Cardiac muscle cell (in vitro differentiated cells and primary cell): ENCODE data around the gene OSGEP. TPM values are rescaled to one million over a fixed set of nuclear protein-coding genes. Genes with fewer than 3 reads are reported as not detected.

Experiments
- DNase-seq, 2 donors: peaks; one replicate each; pipeline versions ENCODE4 v3.0.0 to v3.0.0-alpha.2; 2010 to 2017; ENCODE audit warnings: low read depth in 1 of 2, low spot score in 1 of 2
- H3K27ac ChIP-seq: fragments of 200-600 bp; sonication (generic); 2 replicates; pipeline ENCODE4 v1.5.1; 2016
- H3K27me3 ChIP-seq: fragments of 200-600 bp; sonication (generic); 2 replicates; pipeline ENCODE4 v1.6.0; 2016; ENCODE audit warnings: control low read depth
- H3K36me3 ChIP-seq: fragments of 200-600 bp; sonication (generic); 2 replicates; pipeline ENCODE4 v1.5.1; 2016; ENCODE audit warnings: control low read depth
- H3K4me1 ChIP-seq: fragments of 200-600 bp; sonication (generic); 2 replicates; pipeline ENCODE4 v1.8.1; 2017; ENCODE audit warnings: low read depth, mild to moderate bottlenecking, mixed run types
- H3K4me3 ChIP-seq: fragments of 200-600 bp; sonication (generic); 2 replicates; pipeline ENCODE4 v1.5.1; 2016; ENCODE audit warnings: mild to moderate bottlenecking
- H3K9me3 ChIP-seq: fragments of 200-600 bp; sonication (generic); 2 replicates; pipeline ENCODE4 v1.5.1; 2017; ENCODE audit warnings: low read depth, mild to moderate bottlenecking, control low read depth
- polyA plus RNA-seq: library from polyadenylated mRNA; unstranded; fragments of >200 nt; fragmentation: Nextera tagmentation; extraction: Ambion mirVana; gene quantifications from 2 replicates; pipeline ENCODE4 v1.2.1, GENCODE V29; 2016
- total RNA-seq: library from RNA; depleted of rRNA; stranded (reverse); fragments of >200 nt; gene quantifications from 2 replicates; pipeline ENCODE4 v1.2.3, GENCODE V29; 2016
- TF ChIP-seq, protein P1 (sequence below): IDR thresholded peaks from 2 replicates; pipeline ENCODE4 v1.5.1; 2012; ENCODE audit warnings: low read depth, mild to moderate bottlenecking, low read length

Gene OSGEP
- total and polyA plus RNA-seq, 2 experiments from 2014 or later = 47.9 to 51.7 TPM

DNA sequence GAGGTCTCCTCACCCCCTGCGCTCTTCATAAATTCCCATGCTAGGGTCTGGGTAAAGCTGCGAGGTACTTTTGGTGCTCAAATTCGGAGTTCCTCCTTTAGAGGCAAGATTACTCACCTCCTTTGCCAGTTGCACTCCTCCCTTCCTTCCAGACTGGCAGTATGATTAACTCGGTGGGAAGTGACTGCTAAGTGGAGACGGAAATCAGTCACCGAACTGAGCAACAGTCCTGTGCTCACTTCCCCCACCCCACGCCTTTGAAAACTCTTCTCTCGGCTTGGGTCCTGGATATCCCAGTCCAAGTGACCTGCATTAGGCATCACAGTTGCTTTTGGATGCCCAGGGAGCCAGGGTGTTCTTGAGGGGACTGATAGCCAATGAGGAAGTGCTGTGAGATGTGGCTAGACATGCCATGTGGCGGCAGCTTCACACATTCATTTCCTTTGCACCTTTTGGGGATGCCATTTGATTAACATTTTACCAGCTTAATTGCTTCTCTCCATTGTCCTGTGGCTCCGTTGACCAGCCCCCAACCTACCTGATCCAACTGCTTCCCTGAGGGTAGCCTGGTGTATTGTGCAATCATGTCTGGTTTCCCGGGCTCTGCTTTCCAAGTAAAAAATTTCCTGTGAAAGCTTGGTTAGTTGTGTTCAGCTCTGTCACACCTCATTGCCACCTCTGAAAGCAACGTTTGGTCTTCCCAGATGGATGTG, 15.4 kb upstream of the OSGEP start:
- Histone ChIP-seq H3K4me3 (peak overlapping the region; percentile 70), H3K4me1 (peaks cover 7% of the 10 kb centered on the region), H3K27ac (peak overlapping the region; percentile 76), H3K36me3 (peaks cover 13% of the 10 kb centered on the region), H3K27me3 (no peaks in the 10 kb centered on the region), H3K9me3 (no peaks in the 10 kb centered on the region)
- peak; percentile 15 to 59 for DNase-seq
- TF ChIP-seq, protein P1, sequence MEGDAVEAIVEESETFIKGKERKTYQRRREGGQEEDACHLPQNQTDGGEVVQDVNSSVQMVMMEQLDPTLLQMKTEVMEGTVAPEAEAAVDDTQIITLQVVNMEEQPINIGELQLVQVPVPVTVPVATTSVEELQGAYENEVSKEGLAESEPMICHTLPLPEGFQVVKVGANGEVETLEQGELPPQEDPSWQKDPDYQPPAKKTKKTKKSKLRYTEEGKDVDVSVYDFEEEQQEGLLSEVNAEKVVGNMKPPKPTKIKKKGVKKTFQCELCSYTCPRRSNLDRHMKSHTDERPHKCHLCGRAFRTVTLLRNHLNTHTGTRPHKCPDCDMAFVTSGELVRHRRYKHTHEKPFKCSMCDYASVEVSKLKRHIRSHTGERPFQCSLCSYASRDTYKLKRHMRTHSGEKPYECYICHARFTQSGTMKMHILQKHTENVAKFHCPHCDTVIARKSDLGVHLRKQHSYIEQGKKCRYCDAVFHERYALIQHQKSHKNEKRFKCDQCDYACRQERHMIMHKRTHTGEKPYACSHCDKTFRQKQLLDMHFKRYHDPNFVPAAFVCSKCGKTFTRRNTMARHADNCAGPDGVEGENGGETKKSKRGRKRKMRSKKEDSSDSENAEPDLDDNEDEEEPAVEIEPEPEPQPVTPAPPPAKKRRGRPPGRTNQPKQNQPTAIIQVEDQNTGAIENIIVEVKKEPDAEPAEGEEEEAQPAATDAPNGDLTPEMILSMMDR = no peak

DNA sequence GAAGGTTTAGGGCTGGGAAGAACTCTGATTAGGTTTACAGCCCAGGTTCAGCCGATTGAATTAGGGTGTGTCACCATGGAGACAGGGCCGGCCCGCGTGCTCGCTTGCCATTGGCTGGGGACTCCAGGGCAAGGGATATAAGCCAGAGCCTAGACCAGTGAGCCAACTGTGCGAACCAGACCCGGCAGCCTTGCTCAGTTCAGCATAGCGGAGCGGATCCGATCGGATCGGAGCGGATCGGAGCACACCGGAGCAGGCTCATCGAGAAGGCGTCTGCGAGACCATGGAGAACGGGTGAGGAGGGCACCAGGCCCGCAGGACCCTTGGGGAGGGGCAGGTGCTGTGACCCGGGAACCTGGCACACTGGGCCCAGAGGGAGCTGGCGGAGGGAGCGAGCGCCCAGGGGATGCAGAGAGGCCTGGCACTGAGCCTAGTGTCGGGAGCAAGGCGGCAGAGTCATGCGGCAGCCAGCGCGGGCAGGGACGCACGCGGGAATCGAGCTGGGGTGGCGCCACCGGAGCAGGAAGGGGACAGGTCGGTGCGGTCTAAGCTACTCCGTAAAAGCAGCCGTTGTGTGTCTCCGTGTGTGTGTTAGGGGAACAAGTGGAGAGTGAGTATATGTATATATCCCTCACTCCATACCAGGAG, 14.8 kb upstream of the OSGEP start, which contains the start of gene PNP:
PNP (plus strand) TSS at position 165 of the 648 bp plus-strand sequence; CDS start at position 284, 119 bp downstream.
- peak within 1 kb of the TSS; percentile 76 for H3K27ac ChIP-seq
- peaks cover 7% of the 10 kb centered on the region for H3K4me1 ChIP-seq
- H3K9me3 ChIP-seq = no peaks in the 10 kb centered on the region
- H3K27me3 ChIP-seq = no peaks in the 10 kb centered on the region
- H3K36me3 ChIP-seq = peaks cover 7% of the 10 kb centered on the region
- TF ChIP-seq, protein P1 = no peak
- peak; percentile 90 to 92 for DNase-seq
- peak within 1 kb of the TSS; percentile 70 for H3K4me3 ChIP-seq

DNA sequence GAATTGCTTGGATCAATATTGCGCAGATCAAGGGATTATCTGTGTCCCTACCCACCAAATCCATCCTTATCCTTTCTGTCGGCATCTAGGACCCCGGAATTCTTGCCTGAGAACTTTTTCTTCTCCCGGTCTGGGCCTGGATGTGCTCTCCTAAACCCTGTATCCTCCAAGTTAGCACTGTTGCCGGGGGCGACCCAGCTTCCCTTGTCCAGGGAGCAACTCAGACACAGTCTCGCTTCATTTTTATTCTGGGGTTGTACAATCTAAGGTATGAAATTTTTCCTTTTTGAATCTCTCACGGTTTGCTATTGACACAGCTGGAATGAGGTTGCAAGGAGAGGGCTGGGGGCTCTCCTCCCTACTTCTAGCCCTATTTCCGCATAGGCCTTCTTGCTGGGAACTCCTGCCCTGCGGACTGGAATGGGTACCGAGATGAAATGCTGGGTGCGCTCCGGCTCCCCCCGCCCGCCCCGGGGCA, 14.2 kb upstream of the OSGEP start:
- peaks cover 3% of the 10 kb centered on the region for H3K36me3 ChIP-seq
- H3K27me3 ChIP-seq = no peaks in the 10 kb centered on the region

DNA sequence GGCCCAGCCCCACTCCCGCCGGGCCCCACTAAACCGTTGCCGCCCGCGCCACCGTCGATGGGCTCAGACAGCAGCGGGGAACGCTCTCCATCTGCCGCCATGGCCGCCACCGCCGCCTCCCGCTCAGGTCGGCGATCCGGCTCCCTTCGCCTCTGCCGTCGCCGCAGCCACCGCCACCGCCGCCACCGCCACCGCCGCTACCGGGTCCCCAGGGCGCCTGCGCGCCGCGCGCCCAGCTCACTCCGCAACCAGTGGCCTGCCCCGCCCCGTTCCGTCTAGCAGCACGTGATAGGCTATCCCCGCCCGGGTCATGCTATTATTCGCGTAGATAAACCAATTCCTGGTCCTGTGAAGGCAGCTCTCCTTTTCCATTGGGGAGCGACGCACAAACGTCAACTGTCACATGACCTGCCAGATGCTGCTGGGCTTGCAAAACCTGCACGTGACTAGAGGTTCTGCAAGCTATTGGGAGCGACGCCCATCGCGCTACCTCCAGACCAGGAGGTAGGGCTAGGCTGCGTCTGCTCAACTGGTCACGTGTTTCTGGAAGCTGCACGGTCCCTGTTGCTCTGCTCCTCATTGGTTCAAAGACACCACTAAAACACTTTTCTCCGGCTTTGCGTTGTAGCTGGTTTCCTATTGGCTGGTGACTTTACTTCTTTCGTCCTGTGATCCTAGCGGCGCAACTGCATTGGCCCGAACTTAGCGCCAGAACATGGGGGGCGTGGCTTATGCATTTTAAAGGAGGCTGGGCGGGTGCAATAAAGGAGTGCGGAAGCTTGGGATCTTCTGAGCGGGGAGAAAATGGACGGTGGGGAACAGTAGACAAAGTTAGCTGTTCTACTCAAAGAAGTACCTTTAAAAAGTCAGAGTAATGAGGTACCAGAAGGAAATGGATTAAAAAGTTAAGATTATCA, 6.9 kb upstream of the OSGEP start, which contains the start of gene PIP4P1:
PIP4P1 (minus strand) TSS at position 210 of the 917 bp plus-strand sequence; CDS start at position 101, 109 bp downstream.
- Histone ChIP-seq H3K36me3 (peaks cover 17% of the 10 kb centered on the region), H3K4me3 (peak within 1 kb of the TSS; percentile 92), H3K9me3 (no peaks in the 10 kb centered on the region), H3K27me3 (no peaks in the 10 kb centered on the region), H3K4me1 (peaks cover 5% of the 10 kb centered on the region), H3K27ac (peak within 1 kb of the TSS; percentile 93)
- TF ChIP-seq, protein P1 = no peak
- peak; percentile 100 for DNase-seq

More for the DNA sequence above, 14.2 kb upstream of the OSGEP start:
- peak overlapping the region; percentile 70 for H3K4me3 ChIP-seq
- TF ChIP-seq, protein P1 = no peak
- H3K9me3 ChIP-seq = no peaks in the 10 kb centered on the region
- peaks cover 7% of the 10 kb centered on the region for H3K4me1 ChIP-seq
- DNase-seq = no peak
- H3K27ac ChIP-seq = peak overlapping the region; percentile 76
